OCI-LY3 (cell line): ENCODE measurements around the gene AKAP9.

Source experiments
- H2AFZ ChIP-seq: fragments of 200-600, 300-600 bp; shearing (Covaris generic); 2 replicates; pipeline ENCODE4 v1.6.0; 2014; ENCODE audit warnings: antibody characterized with exemption, low read depth, low read length
- H3K27ac ChIP-seq: fragments of 200-600, 300-600 bp; sonication (generic); 2 replicates; pipeline ENCODE4 v1.5.1; 2014; ENCODE audit warnings: mild to moderate bottlenecking, low read length, moderate library complexity, mixed read lengths
- H3K27me3 ChIP-seq: fragments of 200-600, 300-600 bp; sonication (generic); 2 replicates; pipeline ENCODE4 v1.6.1; 2014; ENCODE audit warnings: low read depth, low read length, mixed read lengths
- H3K36me3 ChIP-seq: fragments of 200-600, 300-600 bp; sonication (generic); replicated peaks from 2 replicates; pipeline ENCODE3; 2014; ENCODE audit warnings: low read depth, low read length, mixed read lengths
- H3K4me1 ChIP-seq: fragments of 300-600, 200-600 bp; sonication (generic); 2 replicates; pipeline ENCODE4 v1.6.1; 2014; ENCODE audit warnings: low read length, mixed read lengths
- H3K4me2 ChIP-seq: fragments of 200-600, 300-600 bp; sonication (generic); 2 replicates; pipeline ENCODE4 v1.6.1; 2014; ENCODE audit warnings: low read length, mixed read lengths
- H3K4me3 ChIP-seq: fragments of 300-600, 200-600 bp; sonication (generic); 2 replicates; pipeline ENCODE4 v1.5.1; 2014; ENCODE audit warnings: antibody characterized with exemption, mild to moderate bottlenecking, low read length, moderate library complexity
- H3K79me2 ChIP-seq: fragments of 300-600, 200-600 bp; shearing (Covaris generic); 2 replicates; pipeline ENCODE4 v1.6.1; 2014; ENCODE audit warnings: mild to moderate bottlenecking, low read length, mixed read lengths
- H3K9ac ChIP-seq: fragments of 300-600, 200-600 bp; shearing (Covaris generic); 2 replicates; pipeline ENCODE4 v1.6.0; 2014; ENCODE audit warnings: mild to moderate bottlenecking, low read length, moderate library complexity
- H3K9me3 ChIP-seq: fragments of 200-600, 300-600 bp; shearing (Covaris generic); 2 replicates; pipeline ENCODE4 v1.6.1; 2014; ENCODE audit warnings: low read length, mixed read lengths; ENCODE audit not compliant: insufficient read depth
- H4K20me1 ChIP-seq: fragments of 200-600, 300-600 bp; sonication (generic); 2 replicates; pipeline ENCODE4 v1.6.1; 2016; ENCODE audit warnings: low read length, mixed read lengths; ENCODE audit not compliant: insufficient read depth
- CTCF ChIP-seq: fragments of 200-600, 300-600 bp; sonication (generic); IDR thresholded peaks from 2 replicates; pipeline ENCODE4 v1.5.1; 2014; ENCODE audit warnings: antibody characterized with exemption, low read length, low read depth
- EZH2phosphoT487 ChIP-seq: fragments of 200-600 bp; shearing (Covaris generic); IDR thresholded peaks from 2 replicates; pipeline ENCODE4 v1.6.1; 2018; ENCODE audit warnings: antibody characterized with exemption, mixed run types, low read depth

Gene AKAP9

GRCh38 chr7:92042056-92042737 is 101.5 kb downstream of the AKAP9 start:
- Histone ChIP-seq H3K4me2 (no peak overlapping the region), H2AFZ (no peak overlapping the region), H3K9me3 (no peaks in the 10 kb centered on the region), H4K20me1 (no peaks in the 10 kb centered on the region), H3K36me3 (peaks cover 24% of the 10 kb centered on the region), H3K4me3 (no peak overlapping the region), H3K27ac (no peak overlapping the region), H3K79me2 (no peaks in the 10 kb centered on the region), H3K9ac (no peak overlapping the region), H3K4me1 (no peaks in the 10 kb centered on the region), H3K27me3 (no peaks in the 10 kb centered on the region)
- TF ChIP-seq CTCF (no peak), EZH2phosphoT487 (no peak)

GRCh38 chr7:92043098-92043497 is 102.4 kb downstream of the AKAP9 start:
- no peak overlapping the region for H3K9ac ChIP-seq
- TF ChIP-seq EZH2phosphoT487 (no peak), CTCF (no peak)
- H3K27ac ChIP-seq: no peak overlapping the region
- no peaks in the 10 kb centered on the region for H3K4me1 ChIP-seq
- H3K9me3 ChIP-seq: no peaks in the 10 kb centered on the region
- no peaks in the 10 kb centered on the region for H4K20me1 ChIP-seq
- H2AFZ ChIP-seq: no peak overlapping the region
- H3K36me3 ChIP-seq: peaks cover 24% of the 10 kb centered on the region
- H3K79me2 ChIP-seq: no peaks in the 10 kb centered on the region
- no peak overlapping the region for H3K4me3 ChIP-seq
- no peak overlapping the region for H3K4me2 ChIP-seq
- H3K27me3 ChIP-seq: no peaks in the 10 kb centered on the region

GRCh38 chr7:92043637-92044036 is 103.0 kb downstream of the AKAP9 start:
- no peaks in the 10 kb centered on the region for H4K20me1 ChIP-seq
- H3K4me3 ChIP-seq: no peak overlapping the region
- no peak overlapping the region for H3K9ac ChIP-seq
- no peaks in the 10 kb centered on the region for H3K79me2 ChIP-seq
- H3K4me1 ChIP-seq: no peaks in the 10 kb centered on the region
- H3K36me3 ChIP-seq: peaks cover 24% of the 10 kb centered on the region
- H3K27ac ChIP-seq: no peak overlapping the region
- no peak overlapping the region for H2AFZ ChIP-seq
- H3K4me2 ChIP-seq: no peak overlapping the region
- no peaks in the 10 kb centered on the region for H3K27me3 ChIP-seq
- no peaks in the 10 kb centered on the region for H3K9me3 ChIP-seq
- TF ChIP-seq EZH2phosphoT487 (no peak), CTCF (no peak)

- no peak overlapping the region for H3K4me3 ChIP-seq
- H3K79me2 ChIP-seq: no peaks in the 10 kb centered on the region
- TF ChIP-seq CTCF: no peak
- no peak for TF ChIP-seq EZH2phosphoT487
- no peak overlapping the region for H3K4me2 ChIP-seq
- no peak overlapping the region for H2AFZ ChIP-seq
- H3K9me3 ChIP-seq: no peaks in the 10 kb centered on the region
- H3K4me1 ChIP-seq: no peaks in the 10 kb centered on the region
- peaks cover 24% of the 10 kb centered on the region for H3K36me3 ChIP-seq
- no peak overlapping the region for H3K27ac ChIP-seq
- H3K9ac ChIP-seq: no peak overlapping the region
- H4K20me1 ChIP-seq: no peaks in the 10 kb centered on the region
- no peaks in the 10 kb centered on the region for H3K27me3 ChIP-seq
Measured at GRCh38 chr7:92044148-92044547, 103.5 kb downstream of the AKAP9 start.
